G401 (cell line): ENCODE data around the gene N4BP2L2. TPM values are rescaled to one million over a fixed set of nuclear protein-coding genes. Genes with fewer than 3 reads are reported as not detected.

Experiments used
- DNase-seq: peaks from one replicate; pipeline ENCODE4 v3.0.0-alpha.2; 2015; ENCODE audit warnings: low spot score
- in situ Hi-C: cut with HindIII; loops from 2 replicates; pipeline ENCODE4 v1.10.0; 2016; ENCODE audit warnings: low sequenced_read_pairs, mixed read lengths
- total RNA-seq: library from RNA; depleted of rRNA; stranded (reverse); fragments of >200 nt; shearing (Covaris generic); gene quantifications from 2 replicates; pipeline ENCODE4 v1.2.3, GENCODE V29; 2014

N4BP2L2 gene
- total RNA-seq, 1 experiment from 2014 or later: 72.8 TPM

- in situ Hi-C loops: no loop called here
- DNase-seq: no peak
Measured at GRCh38 chr13:32535748-32536147, 2.8 kb downstream of the N4BP2L2 start.

GRCh38 chr13:32535115-32535514 is 3.5 kb downstream of the N4BP2L2 start:
- in situ Hi-C loops: no loop called here
- DNase-seq: no peak

GRCh38 chr13:32530841-32531253 is 7.7 kb downstream of the N4BP2L2 start:
- peak; percentile 27 for DNase-seq
- in situ Hi-C loops: no loop called here

GRCh38 chr13:32528358-32528757 is 10.2 kb downstream of the N4BP2L2 start:
- no peak for DNase-seq
- in situ Hi-C loops: no loop called here

DNA sequence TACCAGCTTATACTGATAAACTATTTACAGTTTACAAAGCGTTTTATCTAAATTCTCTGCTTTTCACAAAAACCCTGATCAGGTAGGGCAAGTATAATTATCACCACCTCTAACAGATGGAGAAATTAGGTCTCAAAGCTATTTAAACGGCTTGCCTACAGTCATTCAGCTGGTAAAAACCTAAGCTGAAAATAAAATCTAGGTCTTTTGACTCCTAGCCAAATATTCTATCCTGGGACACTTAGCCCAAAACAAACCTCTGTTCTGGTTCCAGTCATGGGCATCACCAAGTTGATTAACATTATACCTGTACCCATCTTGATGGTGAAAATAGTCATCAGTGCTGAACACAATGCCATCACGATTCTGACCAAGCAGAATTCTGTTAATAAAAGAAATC is 11.4 kb downstream of the N4BP2L2 start:
- in situ Hi-C loops: no loop called here
- DNase-seq: peak; percentile 57

DNA sequence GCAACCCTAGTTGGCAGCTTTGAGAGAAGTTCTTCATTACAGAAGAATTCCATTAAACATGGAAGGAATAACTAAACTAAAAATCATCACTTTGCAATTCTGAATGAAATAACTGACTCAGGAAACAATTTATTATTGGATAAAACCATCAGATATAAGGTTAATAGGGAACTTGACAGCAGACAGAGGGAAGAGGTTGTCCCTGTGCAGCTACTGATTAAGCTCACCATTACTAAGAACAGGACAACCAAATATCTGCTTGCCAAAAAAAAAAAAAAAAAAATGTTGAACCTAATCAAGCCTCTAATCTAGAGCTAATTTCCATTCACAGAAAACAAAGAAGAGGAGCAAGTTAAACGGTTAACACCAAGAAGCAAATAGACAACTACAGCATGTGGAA is 12.8 kb downstream of the N4BP2L2 start:
- DNase-seq: no peak
- in situ Hi-C loops: no loop called here

- in situ Hi-C loops: no loop called here
- no peak for DNase-seq
Measured at GRCh38 chr13:32515246-32515645, 23.3 kb downstream of the N4BP2L2 start.

DNA sequence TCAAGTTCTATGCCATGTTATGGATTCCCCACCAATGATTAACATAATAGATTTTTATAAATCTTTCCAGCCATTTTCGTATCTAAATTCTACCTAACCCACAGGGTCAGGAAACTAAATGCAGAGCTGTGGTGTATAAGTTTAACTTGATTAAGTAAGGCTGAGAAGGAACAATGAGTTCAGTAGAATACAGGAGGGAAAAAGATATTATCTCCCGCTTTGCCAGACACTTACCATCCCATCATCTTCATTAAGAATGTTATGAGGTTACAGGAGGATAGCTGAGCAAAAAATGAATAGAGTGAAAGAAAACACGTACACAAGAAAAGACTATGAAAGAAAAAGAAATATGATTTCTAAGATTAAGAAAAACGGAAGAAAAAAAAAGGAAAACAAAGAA is 27.1 kb downstream of the N4BP2L2 start:
- in situ Hi-C loops: no loop called here
- DNase-seq: no peak

DNA sequence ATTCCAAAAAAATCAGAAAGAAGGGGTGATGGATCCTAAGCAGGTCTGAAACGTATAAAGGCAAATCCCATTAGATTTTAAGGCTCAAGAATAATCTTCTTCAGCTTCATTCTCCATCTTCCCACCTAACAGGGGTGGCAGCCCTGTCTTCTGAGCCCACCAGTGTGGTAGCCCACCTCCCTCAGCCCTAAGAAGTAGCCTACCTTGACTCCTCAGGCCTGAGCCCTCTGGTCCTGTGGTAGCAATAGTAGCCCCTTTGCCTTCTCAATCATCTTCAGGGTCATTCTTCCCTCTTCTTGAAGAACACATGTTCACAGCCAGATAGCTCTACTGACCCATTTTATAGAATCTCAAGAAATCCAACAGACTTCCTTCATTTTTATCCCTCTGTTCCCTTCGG is 33.7 kb downstream of the N4BP2L2 start:
- DNase-seq: no peak
- in situ Hi-C loops: no loop called here

GRCh38 chr13:32504263-32504662 is 34.3 kb downstream of the N4BP2L2 start:
- in situ Hi-C loops: no loop called here
- no peak for DNase-seq

DNA sequence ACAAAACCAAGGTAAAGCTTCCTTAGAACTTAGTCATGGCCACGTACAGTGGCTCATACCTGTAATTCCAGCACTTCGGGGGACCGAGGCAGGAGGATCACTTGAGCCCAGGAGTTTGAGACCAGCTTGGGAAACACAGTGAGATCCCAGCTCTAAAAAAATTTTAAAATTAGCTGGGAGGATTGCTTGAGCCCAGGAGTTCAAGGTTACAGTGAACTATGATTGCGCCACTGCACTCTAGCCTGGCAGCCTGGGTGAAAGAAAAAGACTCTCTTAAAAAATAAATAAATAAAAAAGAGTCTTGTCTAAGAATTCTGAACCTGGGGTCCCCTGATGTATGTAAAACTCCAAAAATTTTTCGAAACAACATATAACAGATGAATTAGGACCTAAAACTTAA is 34.9 kb downstream of the N4BP2L2 start:
- DNase-seq: no peak
- in situ Hi-C loops: no loop called here

GRCh38 chr13:32501064-32501463 is 37.5 kb downstream of the N4BP2L2 start:
- no peak for DNase-seq
- in situ Hi-C loops: no loop called here

GRCh38 chr13:32499538-32500210 is 38.9 kb downstream of the N4BP2L2 start:
- DNase-seq: no peak
- in situ Hi-C loops: no loop called here

DNA sequence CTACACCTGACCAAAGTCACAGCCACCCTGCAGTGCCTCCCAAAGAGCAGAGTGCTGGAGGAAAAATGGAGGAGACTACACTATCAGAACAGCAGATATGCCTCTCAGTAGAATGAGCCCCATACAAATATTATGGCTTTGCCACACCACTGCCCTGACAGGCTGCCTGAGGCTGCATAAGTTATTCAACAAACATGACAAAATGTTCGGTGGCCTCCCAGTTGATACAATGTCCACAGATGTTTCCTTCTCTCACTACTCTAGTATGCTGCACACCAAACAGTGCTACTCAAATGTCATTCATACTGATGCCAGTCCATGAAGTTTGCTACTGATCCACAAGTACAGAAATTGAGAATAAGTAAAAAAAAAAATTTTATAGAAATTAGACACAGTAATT is 41.0 kb downstream of the N4BP2L2 start:
- DNase-seq: no peak
- in situ Hi-C loops: no loop called here

DNA sequence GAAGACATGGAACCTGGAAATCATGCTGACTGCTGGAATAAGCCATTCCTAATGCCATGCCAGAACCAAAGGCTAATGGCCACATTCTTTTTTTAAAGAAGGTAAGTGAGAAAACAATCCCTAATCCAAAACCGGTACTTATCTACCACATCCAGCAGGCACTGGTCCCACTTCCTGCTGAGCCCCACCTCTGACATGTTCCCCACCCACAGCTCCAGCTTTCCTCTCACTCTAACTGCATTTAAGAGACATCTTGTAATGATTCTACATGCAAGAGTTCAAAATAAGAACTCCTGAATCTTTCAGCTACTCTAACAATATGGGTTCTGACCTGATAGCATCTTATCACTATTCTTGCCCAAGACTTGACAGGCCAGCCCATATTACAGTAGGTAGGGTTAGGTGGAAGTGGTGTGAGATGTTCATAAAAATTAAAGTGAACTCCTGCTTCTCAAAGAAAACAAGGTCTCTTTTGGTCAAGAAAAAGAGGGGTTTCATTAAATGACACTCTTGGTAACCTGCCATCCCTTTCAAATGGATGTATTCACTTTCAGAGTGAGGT is 41.9 kb downstream of the N4BP2L2 start:
- no peak for DNase-seq
- in situ Hi-C loops: no loop called here

GRCh38 chr13:32495841-32496240 is 42.8 kb downstream of the N4BP2L2 start:
- DNase-seq: no peak
- in situ Hi-C loops: no loop called here

- in situ Hi-C loops: no loop called here
- DNase-seq: peak; percentile 26
Measured at GRCh38 chr13:32495429-32495828, 43.2 kb downstream of the N4BP2L2 start.

- in situ Hi-C loops: no loop called here
Measured at GRCh38 chr13:32491028-32491427, 47.6 kb downstream of the N4BP2L2 start.

GRCh38 chr13:32476892-32477291 is 61.7 kb downstream of the N4BP2L2 start:
- in situ Hi-C loops: no loop called here
- DNase-seq: no peak

More at GRCh38 chr13:32491028-32491427, 47.6 kb downstream of the N4BP2L2 start:
- DNase-seq: no peak

GRCh38 chr13:32476021-32476731 is 62.4 kb downstream of the N4BP2L2 start:
- DNase-seq: no peak
- in situ Hi-C loops: no loop called here
